Germinal center (tissue), 1 donor: Measurements from ENCODE around the gene FRMD3.

Experiments
- DNase-seq: peaks from one replicate; pipeline ENCODE4 v3.0.0; 2012; ENCODE audit warnings: mixed read lengths, low spot score

FRMD3 gene

DNA sequence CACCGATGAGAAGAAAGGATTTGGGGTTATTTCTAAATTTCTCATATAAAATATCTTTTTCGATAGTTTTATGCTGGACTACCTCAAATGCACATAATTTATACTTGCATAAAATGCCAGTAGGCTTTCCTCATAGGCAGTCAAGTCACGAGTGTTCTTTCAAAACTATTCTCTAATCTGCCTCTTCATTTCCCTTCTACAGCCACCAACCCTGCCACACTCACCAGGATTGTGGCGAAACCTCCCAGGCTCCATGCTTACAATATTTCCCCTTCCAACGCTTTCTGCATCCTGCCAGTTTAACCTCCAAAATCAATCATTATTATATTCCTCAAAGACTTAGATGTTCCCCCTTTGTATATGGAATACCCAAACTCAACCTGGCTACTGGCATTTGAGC lies 65.4 kb downstream of the FRMD3 start:
- no peak for DNase-seq

DNA sequence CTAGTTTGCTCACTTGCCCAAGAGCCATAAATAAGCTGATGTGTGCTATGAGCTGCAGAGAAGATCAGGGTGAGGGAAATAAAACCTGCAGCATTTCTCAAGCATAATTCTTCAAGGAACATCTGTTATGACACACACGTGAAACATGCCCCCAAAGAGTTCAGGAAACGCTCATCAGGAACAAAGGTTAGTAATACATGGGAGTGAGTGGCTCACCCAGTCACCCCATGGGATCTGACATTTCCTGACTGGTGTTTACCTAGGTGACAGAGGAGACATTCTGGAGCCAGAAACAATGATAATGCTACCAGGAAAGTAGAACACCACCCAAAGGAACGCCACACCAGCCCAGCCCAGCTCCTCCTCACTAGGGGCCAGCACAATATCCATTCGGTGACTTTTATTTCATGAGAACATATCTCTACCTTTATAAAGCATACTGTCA lies 66.0 kb downstream of the FRMD3 start:
- no peak for DNase-seq

DNA sequence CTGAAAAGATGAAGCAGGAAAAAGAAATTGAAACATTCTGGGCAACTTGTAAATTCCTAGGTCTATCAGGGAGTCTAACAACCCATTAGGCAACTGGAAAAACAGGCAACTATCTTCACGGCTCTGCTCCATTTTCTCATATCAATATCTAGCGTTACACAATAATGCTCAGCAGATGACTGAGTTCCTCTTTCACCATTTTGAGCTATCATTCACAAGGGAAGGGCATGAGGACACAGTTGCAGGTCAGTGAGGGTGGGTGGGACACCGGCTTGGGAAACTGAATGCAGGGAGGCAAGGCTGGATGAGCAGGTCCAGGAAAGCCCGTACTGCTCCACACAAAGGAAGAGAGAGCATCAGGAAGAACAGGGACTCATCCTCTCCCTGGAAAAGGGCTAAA lies 67.0 kb downstream of the FRMD3 start:
- DNase-seq = no peak

DNA sequence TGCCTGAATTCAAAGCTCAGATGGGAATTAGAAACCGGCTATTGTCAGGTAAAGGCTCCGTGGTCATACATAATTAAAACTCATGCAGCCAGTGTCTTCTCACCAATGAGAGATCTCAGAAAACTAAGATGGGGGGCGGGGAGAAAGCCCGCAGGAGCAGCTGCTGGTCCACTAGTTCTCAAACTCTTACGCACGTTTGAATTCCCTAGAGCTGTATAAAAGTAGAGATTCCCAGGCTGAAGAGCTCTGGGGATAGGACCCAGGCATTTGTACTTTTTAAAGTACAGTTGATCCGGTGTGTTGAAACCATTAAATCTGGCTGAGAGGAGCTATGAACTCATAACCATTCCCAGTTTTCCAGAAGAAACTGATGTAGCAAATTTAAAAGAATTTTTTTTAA lies 68.5 kb downstream of the FRMD3 start:
- DNase-seq = no peak

DNA sequence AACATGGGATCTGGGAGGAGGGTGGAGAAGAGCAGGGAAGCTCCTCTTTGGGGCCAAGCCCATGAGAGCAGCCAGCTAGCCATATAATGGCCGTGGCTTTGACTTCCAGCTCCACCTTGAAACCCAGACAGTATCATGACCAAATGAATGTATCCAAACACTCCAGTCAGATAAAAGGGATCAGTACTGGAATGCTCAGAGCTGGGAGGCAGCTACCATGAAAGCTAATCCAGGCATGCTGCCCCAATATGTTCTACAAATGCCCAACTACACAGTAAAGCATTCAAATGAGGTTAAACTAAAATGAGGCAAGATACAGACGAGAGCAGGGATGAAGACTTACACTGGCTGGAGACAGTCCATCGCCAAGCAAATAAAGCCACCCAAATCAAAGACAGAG lies 69.4 kb downstream of the FRMD3 start:
- no peak for DNase-seq

DNA sequence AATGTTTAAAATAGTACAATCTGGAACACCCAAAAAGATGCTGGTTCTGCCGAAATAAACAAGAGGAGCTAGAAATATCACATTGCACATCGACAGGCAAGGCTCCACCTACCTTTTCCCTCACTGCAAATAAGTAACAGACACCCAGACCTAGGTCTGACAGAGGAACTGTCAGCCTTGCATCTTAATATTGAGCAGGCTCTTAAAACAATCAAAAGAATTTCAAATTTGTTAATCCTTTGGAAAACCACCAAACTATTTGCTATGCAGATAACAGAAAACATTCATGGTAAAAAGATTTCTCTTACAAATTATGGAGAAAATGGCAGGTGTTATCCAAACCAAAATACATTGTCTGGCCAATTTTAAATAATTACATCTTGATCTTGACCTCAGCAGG lies 71.3 kb downstream of the FRMD3 start:
- no peak for DNase-seq

DNA sequence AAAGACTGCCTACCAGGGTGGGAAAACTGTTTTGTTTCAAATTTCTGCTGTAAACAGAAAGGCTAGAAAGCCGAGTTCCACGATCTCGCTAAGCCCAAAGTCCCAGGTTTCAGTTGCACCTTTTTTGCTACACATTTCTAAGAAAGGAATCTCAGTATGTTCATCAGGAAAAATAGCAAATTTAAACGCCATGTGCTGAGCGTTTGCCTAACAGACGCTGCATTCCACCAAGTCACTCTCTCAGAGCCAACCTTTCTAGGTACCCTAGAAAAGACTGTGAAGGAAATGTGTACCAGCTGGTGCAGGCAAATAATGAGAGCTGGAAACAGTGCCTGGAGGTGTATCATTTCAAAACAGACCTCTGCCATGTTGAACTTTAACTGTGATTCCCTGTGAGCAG lies 71.8 kb downstream of the FRMD3 start:
- no peak for DNase-seq

DNA sequence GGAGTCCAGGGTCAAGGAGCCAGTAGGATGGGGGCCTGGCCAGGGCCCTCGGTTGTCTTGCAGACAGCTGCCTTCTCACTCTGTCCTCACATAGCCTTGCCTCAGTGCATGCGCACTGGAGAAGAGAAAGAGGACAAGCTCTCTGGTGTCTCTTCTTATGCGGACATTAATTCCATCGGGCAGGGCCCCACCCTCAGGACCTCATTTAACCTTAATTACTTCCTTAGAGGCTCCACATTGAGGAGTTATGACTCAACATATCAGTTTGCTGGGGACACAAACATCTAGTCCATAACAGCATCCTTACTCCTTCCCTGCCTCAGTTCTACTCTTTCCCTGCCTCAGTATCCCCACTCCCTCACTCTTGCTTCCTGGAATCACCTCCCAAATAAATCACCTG lies 78.4 kb downstream of the FRMD3 start:
- DNase-seq = no peak

DNA sequence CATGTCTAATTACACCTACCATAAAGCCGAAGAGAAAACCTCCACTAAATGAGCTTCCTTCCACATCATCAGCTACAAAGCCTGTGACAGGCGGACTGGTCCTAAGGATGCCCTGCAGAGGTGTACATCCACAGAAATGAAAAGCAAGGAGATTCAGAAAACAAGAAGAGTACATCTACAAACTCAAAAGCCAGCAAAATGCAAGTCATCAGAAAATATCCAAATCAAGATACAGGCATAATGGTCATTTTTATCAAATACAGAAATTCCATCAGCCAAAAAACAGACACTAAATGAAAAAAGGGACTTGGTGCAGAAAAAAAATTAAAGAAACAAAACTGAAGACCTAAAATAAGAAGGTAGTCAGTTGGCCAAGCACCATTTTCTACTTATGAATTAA lies 79.7 kb downstream of the FRMD3 start:
- no peak for DNase-seq

DNA sequence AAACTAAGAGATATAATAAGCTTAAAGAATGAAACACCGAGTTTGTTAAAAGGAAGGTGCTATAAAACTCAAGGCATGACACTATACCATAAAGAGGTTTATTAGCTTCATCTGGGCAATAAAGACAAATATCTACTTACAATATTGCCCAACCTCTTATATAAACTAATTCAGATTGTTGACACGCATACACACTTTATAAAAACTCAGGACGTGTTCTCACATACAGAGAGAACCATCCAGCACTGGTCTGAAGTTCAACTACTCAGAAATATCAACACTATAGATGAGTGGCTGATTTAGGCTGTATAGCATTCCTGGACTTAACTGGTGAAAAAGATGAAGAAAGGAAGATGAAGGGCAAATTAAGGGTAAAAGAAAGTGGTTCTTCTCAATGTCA lies 81.2 kb downstream of the FRMD3 start:
- no peak for DNase-seq

DNA sequence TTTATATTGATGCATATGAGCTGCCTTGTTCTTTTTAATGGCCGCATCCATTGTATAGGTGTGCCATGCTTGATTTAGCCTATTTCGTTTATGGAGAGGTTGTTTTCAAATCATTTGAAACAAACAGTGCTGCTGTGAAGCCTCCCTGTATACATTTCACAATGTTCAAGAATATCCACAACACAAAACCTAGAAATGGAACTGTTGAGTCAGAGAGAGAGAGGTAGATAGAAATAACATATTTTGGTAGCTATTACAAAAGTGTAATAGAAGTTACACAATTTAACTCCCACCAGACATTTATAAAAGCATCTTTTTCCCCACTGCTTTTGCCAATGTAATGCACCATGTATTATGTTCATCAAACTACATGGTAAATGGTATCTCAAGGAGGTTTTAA lies 82.0 kb downstream of the FRMD3 start:
- DNase-seq = no peak

DNA sequence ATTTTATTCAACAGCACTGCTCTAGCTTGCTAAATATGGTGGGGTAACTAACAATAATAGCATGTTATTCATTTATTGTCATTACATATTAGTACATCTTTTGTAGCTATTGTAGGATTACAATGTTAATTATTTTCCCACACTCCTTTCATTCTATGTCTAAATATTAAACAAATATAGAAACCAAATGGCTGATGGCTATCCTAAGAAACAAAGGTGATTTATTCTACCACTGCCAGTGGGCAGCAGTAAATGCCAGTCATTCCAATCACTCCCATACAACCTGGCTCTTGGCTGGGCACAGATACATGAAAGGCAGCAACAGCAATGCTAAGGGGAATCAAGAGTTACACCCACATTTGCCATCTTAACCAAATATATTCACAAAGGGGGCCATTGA lies 84.1 kb downstream of the FRMD3 start:
- no peak for DNase-seq

DNA sequence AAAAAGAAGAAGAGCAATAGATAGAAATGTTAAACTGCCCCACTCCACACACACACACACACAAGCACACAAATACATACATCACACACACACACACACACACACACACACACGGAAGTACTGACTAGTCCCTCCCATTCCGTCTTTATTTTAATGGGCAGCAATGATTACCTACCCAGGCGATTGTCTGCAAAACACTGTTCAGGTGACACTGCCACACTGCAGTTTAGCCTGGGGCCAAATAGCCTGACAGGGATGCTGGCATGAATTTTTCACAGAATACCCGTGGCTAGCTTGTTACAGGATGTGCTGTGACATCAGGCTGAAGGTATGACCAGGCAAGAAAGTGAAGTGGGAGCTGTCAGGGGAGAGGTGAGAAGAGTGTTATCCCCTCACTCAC lies 86.9 kb downstream of the FRMD3 start:
- no peak for DNase-seq

DNA sequence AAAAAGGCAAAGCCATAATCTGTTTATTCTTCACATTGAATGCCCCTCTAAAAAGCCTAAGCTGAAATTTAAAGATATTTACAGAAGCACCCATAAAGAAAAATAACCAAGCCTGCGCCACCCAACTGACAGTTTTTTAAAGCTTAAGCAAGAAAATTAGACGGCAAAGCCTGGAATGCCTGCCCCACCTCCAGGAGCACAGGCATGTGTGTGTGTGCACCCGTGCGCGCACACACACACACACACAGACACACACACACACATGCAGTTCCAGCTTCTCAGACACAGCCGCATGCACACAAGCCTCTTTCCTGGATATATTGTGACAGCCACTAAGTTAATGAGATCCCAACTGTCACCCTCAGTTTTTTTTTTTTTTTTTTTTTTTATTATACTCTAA lies 88.2 kb downstream of the FRMD3 start:
- DNase-seq = no peak

DNA sequence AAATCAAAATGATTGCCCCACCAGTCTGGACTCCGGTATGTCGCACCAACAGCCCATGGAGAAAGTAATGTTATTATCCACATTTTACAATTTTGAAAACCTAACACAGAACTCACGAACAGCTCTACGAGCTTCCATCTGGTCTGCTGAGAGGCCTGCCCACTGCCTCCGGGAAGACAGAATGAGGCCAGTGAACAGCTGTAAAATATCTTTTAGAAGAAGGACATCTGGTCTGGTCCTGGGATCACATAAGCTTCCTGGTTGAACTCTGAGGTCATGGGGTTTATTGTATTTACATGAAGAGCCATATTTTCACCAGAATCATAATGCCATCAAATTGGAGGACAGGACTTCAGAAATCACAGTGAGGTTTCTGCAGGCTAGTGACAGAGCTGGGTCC lies 89.0 kb downstream of the FRMD3 start:
- DNase-seq = no peak

DNA sequence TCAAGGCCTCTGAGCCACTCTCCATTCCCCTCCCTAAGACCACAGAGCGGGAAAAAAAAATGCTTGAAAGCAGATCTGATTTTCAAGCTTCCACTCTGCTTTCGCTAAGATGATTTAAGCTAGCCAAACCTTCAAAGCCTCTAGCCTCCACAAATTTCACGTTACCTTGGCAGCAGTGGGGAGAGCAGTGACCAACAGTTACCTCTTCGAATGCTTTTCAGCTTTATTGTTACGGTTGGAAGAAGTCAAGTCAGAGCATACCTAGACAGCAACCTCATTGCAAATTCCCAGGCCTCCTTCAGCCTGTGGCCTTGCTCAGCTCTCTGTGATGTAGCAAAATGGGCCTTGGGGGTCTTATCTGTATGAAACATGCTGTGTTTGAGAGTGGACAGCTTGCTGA lies 89.6 kb downstream of the FRMD3 start:
- DNase-seq = no peak

DNA sequence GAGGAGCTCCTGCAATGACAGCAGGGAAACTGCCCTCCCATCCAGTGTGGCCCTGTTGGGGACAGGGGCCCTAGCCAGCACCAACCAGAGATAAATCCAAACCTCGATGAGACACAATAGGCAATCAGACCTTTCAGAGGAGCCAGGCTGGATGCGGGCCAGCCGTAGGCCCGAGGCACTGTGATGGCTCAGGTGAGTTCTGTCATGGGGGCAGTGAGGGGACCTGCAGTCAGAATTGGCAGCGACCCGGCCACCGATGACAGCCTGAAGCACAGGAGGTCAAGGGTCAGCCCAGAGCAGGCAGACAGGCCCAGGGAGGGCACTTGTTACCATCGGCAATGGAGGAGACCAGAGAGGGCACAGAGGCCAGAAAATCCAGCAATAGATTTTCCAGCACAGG lies 90.8 kb downstream of the FRMD3 start:
- no peak for DNase-seq

DNA sequence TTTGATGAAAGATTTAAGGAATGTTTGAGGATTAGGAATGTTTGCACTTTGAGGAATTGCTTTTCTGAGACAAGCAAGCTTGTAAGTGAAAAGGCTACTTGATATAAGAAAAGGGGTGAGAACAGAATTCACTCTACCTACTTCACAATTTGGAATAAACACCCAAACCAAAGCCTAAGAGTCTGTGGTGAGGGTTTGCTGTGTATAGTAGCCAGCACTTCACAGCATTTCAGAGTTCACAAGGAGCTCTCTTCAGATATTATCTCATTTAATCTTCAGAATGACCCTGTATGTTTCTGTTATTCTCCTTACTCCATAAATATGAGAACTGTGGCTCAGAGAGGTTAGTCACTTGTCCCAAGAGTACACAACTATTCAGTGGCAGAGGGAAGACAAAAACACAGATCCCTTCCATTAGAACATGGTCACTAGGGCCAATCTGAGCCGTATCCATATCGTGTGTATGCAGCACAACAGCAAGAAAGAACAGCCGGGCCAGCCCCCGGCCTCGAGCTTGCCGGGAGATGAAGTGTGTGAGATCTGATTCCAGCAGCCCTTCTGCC lies 92.4 kb downstream of the FRMD3 start:
- no peak for DNase-seq

DNA sequence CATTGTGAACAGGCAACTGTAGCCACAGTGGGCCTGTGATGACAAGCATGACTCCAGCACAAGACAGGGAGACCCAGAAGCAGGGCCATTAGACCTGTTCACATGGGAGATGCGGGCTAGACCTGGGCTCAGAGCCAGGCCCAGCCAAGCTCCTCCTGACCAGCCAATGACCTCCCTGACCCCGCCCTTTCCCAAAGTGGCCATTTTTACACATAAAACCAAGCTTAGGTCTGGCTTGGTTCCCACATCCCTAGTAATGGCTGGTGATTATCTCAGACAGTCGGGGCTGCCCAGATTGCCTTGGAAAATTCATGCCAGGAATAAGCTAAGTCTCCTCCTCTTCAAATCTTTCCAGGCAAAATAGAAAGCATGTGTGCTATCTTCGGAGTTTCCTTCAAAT lies 94.1 kb downstream of the FRMD3 start:
- DNase-seq = no peak

DNA sequence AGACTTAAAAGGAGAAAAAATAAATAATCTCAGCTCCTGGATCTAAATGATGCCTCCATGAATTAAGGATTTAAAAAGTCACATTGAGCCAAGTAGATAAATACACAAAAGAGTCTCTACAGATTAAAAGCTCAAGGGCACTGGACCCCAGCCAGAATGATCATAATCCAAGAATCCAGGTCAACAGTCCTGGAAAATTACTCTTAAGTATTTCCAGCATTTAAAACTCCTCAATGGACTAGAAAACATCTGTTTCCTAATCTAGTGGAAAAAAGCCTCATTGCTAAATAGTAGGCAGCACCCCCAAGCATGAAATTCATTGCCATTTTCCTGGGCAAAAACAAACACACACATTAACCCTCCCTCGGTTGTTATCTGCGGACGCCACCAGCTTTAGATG lies 96.8 kb downstream of the FRMD3 start:
- DNase-seq = no peak

DNA sequence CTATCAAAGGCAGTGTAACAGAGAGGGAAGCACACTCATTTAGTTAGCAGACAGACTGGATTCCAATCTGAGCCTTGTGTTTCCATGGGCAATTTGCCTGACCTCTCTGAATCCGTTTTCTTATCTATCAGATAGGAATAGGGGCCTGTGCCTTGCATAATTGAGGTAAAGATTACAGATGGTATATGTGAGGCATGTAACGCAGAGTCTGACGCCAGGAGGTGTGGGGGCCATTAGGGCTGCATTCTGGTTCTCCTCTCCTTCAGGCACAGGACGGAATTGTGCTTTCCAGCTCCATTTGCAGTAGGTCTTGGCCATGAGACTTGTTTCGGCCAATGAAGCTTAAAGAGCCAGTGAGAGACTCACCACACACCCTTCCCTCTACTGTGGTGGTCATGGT lies 97.6 kb downstream of the FRMD3 start:
- no peak for DNase-seq

DNA sequence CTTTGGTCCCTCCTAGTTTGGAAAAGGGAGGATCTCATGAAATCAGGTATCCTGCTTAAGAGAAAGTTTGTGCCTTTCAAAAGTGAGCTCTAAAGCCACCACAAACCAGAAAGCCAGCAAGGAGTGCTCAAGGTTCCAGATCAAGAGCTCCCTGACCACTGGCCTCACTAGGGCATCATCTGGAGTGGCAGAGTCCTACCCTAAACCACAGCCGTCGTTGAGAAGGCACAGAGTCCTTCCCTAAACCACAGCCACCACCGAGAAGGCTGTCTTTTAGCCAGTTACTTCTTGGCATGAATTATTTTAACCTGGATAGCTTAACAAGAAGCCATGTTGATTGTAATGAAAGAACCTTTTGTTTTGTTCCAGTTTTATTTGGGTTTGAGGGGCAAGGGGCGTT lies 102.9 kb downstream of the FRMD3 start:
- DNase-seq = no peak

DNA sequence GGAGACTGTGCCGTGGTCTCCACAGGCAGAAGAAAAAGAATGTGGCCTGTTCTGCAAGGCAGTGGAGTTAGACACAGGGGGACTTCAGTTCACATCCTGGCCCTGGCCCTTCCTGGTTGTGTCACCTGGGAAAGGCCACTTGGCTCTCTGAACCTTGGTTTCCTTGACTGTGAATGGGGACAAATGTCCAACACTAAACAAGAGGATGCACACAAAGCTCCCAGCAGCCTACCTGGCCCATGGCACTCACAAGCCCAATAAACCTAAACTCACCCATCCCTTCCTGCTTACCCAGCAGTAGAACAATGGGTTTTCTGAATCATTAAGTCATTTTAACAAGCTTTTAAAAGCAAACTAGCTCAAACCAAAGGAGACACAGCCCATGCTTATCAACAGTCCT lies 103.9 kb downstream of the FRMD3 start:
- DNase-seq = no peak

DNA sequence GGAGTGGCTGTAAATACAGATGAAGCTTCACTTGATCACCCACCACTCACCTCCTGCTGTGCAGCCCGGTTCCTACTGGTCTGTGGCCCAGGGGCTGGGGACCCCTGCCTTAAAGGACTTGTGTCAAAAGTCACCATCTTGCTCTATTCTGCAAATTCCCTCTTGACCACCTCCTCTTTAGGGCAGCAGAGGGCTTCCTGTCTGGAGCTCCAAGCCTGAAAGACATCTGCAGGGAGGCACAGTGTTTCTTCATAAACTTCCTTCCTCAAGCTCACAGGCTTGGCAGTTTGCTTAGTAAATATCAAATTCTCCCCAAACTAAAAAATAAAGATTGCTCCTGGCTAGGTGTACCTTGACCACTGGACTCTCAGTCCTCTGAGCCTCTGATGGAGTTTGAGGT lies 104.4 kb downstream of the FRMD3 start:
- no peak for DNase-seq
